NCI-H187 treated with DMSO at 0.1 percent for 48 hours (cell line): ENCODE measurements around the gene ARMH4.

Source experiments
- DNase-seq: peaks from one replicate; lab custom pipeline; 2025; lab: John Stamatoyannopoulos, UW

The ARMH4 gene

DNA sequence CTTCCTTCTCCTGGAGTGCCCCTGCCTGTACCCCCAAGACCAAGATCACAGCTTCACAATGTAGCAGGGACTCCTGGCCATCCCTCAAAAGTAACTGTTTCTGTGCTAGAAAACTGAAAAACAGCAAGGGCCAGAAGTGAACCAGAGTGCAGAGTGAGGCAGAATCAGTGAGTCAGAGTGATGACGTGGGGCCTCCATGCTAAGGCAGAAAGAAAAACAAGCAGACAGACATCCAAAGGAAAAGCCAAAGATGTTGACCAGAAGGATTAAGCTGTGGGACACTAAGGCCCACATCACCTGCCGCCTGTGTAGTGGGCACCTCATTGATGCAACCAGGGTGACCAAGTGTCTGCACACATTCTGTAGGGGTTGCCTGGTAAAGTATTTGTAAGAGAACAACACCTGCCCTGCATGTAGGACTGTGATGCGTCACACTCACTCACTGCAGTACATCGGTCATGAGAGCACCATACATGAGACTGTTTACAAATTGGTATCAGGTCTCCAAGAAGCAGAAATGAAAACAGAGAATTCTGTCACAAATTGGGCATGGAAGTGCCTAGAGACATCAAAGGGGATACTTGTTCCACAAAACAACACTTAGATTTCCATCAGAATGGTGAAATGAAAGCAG lies 51.2 kb downstream of the ARMH4 start:
- DNase-seq, result no peak

DNA sequence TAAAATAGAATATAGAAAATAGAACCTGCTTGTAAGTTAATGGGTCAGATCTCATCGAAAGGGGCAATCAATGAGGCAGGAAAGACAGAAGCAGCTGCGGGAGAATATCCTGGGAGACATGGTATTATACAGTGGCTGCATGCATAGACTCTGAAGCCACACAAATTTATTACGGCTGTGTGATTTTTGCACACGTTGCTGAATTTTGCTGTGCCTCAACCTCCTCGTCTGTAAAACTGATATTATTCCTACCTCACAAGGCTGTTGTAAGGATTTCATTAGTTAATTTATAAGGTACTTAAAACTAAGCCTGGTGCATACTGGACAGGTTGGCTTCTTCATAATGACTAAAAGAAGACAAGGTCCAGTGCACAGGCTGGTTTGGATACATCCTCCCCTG lies 52.3 kb downstream of the ARMH4 start:
- no peak for DNase-seq

DNA sequence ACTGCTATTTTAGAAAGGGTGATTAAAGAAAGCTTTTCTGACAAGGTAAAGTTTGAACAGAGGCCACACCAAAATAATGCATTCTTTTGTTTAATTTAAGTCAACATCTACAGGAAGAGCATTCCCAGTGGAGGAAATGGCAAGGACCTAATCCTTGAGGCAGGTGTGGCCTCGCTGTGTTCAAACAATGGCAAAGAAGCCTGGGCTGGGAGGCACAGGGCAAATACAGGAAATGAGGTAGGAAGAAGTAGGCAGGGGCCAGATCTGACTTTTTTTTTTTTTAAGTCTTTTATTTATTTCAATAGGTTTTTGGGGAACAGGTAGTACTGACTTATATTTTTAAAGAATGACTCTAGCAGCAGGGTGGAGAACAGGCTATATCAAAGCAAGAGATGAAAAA lies 53.5 kb downstream of the ARMH4 start:
- no peak for DNase-seq

DNA sequence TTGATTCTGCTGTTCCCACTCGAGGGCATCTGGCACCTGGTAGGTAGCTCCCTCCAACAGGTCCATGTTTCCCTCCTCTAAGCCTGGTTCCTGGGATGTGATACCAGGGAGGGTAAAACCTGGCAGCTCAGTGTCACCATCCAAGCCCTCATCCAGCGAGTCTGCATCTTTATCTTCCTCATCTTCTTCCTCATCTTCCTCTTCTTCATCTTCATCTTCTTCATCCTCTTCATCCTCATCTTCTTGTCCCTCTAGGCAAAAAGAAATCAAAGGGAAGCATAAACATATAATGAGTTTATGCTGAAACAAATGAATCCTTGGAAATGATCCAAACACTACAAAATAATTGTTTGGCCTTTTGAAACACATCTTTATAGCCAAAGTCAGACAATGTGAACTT lies 55.3 kb downstream of the ARMH4 start:
- DNase-seq, result no peak

DNA sequence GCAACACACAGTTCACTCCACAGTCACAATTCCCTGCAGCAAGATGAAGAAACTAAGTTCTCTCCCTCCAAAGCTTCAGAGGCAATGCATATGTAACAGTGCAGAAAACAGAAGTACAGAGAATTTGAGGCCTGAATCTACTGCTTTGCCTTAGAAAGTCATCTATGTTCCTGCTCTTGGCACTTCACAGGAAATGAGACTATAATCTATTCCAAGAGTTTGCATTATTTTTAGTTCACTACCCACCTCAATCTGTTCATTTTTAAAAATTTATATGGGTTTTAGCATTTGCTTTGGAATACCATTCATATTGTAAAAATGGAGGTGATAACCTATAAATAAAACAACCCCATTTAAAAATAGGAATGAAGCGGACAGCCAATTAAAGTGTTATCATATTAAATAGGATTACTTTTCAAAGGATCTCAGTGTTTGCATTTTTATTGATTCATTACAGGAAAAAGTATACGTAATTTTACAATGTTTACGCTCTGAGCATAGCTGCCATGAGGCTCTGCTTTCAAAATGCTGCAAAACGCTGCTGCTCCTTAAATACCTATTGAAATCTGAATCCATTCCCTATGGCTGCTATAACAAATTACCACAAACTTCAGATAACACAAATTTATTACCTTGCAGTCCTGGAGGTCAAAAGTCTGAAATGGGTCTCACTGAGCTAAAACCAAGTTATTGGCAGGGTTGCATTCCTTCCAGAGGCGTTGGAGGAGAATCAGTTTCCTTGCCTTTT lies 60.0 kb downstream of the ARMH4 start:
- no peak for DNase-seq

DNA sequence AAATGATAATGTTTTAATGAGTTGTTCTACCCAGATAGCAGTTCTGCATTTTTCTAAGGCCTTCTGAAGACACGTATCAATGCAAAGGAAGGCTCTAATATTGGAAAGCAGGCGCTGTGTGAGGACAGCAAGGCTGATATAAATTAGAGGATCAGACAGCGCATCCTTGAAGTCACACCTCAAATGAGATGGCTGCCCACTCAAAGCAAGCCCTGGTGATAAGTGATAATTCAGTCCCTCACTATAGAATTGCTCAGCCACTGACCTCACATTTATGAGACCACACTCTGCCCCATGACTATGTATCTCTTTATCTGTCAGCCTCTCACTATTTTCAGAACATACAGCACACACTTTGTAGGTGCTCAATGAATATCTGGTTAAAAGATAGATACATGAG lies 62.4 kb downstream of the ARMH4 start:
- DNase-seq, result no peak

DNA sequence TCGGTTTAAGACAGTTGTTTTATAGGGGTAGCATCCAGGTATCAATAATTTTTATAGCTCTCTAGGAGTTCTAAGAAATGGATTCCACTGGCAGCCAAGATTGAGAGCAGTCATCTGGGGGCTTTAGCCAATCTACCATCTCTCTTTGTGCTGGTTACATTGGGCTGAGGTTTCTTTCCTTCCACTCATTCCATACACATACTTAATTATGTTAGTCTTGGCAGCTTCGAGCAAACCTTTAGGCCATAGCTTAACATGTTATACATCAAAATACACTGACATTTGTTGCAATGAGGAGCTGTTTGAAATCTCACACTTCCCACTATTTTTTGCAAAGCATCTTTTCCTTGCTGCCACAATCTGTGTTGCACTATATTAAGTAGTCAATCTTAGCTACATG lies 63.1 kb downstream of the ARMH4 start:
- DNase-seq, result no peak

DNA sequence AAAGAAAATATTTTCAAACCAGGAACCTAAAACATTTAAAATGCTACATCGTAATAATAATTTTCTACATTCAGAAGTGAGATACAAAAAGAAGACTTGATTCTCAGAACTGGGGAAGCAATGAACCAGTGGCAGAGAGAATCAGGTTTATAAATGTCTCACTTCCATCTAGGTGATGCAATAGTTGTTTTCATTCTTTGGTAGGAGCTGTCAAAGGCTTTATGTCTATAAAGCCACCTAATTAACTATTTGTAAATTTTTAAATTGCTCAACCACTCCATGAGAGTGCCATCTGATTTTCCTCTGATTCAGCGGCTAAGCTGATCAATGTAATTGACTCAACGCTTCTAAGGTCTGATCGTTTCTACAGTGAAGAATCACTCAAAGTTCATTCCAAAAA lies 66.1 kb downstream of the ARMH4 start:
- DNase-seq, result no peak

DNA sequence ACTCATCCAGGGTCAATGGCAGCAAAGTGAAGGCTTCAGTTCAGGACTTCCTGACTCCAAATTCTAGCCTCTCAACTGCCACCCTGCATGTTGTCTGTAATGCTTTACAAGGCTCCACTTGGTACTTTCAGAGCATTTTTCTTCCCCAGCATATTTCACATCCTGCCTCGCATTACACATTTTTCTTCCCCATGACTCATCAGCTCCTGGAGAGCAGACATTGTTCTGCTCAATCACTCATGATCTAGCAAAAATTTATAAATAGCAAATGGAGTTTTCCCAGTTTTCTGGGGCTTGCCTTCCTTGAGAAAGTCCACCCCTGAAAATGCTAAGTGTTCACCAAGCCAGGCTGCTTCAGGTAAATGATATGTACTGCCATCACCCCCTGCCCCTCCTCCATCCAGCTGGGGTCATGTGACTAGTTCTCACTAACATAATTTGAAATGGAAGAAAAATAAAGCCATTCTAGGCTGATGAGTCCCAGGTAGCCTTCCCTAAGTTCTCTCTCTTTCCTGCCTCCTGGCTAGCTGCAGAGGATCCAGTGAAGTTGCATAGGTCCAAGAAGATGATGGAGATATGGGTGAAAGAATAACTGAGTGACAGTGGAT lies 69.4 kb downstream of the ARMH4 start:
- DNase-seq, result no peak

DNA sequence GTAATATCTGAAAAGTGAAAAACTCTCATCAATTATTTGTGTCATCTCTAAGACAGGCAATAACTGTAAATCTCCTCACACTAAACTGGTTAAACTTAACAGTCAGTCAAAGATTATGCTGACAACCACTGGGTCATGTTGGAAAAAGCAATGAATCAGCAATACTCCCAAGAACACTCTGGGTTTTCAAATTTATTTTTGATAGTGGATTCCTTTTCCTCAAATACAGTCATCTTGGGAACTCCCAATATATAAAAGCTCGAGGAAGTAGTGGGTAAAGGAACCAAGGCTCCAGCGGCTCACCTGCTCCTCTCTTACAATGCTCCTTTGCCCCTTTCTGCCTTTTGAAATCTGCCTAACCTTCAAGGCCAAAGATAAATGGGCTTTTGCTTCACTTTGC lies 70.0 kb downstream of the ARMH4 start:
- DNase-seq, result no peak

DNA sequence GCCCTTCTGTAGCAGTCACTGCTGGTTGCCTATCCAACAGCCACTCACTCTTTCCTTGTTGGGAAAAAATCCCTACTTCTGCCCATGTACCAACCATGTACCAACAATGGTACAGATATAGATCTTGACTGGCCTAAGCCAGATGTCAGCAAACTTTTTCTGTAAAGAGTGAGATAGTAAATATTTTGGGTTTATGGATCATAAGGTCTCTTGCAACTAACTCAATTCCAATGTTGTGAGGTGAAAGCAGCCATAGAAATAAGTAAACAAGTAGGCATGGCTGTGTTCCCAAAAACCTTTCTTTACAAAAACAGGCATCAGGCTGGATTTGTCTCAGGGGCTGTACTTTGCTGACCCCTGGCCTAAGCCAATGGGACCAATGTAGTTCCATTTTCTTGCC lies 73.5 kb downstream of the ARMH4 start:
- no peak for DNase-seq

DNA sequence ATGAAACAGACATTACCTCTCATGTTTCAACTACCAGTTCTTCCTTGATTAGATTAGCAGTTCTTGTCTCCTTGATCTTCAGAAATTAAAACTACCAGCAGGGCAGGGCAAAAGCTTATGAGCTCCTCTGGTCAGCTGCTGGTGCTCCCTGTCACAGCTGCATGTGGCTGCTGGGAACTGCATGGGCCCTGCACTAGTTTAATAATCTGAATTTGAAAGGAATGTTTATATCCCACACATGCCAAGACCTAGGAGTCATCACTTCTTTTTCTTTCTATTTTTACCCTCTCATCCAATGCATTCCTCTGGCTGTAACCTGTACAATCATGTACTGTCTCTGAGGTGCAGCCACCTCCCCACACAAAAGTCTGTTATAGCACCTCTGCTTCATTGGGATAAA lies 73.9 kb downstream of the ARMH4 start:
- DNase-seq, result no peak

DNA sequence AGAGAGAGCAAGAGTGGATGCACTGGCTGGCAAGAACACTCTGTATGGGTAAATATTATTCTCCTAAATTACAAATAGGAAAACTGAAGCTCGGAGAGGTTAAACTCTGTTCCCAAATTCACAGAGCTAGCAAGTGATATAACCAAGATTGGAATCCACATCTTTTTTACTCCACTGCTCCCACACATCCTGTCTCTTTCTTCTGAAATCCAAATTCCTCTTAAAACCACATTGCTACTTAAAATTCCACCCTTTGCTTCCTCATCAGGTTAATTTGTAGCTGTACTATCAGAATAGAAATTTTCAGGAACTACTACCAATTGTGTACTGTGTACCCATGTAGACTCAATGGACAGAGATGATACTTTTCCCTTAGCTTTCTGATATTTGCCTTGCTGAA lies 74.4 kb downstream of the ARMH4 start:
- no peak for DNase-seq

DNA sequence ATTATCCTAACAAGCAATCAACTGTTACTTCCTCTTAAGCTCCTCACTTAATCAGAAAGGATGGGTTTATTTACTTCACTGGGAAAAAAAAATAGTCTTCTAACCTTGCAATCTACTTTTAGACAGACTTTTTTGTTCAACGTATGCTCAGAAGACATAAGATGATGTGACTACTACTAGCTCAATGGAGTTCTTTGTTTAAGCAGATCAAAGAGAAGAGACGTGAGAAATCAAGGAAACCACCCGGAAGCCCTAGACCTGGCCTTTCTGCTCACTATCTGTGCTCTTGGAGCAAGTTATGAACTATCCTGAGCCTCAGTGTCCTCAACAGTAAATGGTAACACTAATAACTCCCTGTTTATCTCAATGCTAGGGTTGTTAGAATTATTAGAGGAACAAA lies 78.5 kb downstream of the ARMH4 start:
- DNase-seq, result no peak

DNA sequence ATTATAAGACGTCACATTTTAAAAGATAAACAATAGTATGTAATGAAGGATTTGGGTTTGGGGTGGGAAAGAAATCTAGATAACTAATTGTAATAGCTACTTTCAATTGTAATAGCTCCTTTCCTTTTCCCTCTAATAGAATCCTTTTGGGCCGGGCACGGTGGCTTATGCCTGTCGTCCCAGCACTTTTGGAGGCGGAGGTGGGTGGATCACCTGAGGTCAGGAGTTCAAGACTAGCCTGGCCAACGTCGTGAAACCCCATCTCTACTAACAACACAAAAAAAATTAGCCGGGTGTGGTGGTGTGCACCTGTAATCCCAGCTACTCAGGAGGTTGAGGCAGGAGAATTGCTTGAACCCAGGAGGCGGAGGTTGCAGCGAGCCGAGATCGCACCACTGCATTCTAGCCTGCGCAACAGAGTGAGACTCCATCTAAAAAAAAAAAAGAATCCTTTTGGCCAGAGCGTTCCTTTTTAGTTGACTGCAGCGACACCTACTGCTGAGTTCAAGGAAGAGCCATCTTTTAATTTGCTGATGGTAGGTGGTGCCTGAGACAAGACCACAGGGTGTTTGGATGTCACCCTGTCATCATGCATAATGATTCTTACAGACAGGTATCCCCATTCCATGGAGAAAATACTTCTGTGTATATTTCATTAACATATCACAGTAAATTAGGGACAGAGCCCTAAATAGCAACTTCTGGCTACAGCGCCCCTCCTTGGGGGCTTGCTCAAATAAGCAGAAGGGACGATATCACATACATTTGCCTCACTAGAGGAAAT lies 79.5 kb downstream of the ARMH4 start:
- peak; percentile 44 for DNase-seq

DNA sequence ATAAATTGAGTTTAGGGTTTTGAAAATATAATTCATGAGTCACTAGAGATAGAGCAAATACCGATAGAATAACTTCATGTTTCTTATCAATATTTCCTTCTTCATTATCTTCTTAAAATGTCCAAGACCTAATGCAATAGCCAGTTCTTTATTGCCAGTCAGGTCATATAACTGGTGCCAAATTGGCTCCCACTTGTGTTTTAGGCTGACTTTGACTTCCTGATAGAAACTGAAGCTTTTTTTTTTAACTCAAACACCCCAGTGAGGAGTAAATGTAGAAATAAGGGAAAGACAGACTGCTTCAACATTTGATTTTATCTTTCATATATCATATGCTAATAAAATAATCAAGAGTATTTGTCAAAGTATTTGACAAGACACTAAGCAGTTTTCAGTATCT lies 80.7 kb downstream of the ARMH4 start:
- no peak for DNase-seq

DNA sequence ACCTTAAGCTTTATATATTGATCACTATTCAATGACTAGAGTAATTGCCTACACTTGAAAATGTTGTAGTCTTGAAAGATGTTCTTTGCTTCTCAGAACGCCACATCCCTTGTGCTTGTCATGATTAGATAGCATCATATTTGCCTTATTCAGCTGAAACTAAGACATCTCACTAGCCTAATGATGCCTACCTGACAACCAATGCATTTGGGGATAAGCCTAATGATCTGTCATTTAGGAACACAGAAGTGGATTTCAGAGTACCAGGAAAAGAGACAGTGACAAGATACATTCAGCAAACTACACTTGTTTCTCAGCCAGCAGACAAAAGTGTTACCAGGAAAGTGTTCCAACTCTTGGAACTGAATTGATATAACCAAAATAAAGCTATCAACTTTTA lies 83.7 kb downstream of the ARMH4 start:
- DNase-seq, result no peak

DNA sequence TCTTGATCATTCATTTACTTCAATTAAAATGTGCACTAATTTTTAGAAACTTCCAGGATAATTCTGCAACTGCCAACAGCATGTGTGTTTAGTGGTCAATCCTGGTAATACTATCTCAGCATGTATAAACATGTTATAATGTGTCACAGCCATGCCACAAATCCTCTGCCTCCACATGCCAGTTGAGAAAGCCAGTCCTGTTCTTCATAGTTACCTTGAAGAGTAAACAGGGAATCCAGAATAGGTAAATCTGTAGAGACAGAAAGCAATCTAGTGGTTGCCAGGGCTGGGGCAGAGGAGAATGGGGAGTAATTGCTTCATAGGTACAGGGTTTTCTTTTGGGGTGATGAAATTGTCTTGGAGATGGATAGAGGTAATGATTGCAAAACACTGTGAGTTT lies 85.9 kb downstream of the ARMH4 start:
- no peak for DNase-seq

DNA sequence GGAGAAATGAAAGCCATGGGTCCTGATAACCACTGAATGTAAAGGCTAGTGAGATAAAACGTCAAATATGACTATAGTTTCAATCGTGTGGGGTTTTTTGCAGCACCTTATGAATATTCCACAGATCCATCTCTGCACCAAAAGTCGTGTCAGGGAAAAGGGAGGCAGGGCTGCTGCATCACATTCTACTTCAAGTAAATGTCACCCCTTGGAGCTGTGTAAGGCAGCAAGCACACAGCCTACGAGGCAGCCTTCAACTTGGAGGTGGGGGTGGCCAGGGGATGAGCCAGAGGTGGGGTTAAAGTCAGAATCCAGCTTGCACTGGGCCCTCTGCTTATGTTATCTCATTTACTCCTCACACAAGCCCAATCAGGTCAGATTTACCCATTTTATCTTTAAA lies 90.4 kb downstream of the ARMH4 start:
- no peak for DNase-seq

DNA sequence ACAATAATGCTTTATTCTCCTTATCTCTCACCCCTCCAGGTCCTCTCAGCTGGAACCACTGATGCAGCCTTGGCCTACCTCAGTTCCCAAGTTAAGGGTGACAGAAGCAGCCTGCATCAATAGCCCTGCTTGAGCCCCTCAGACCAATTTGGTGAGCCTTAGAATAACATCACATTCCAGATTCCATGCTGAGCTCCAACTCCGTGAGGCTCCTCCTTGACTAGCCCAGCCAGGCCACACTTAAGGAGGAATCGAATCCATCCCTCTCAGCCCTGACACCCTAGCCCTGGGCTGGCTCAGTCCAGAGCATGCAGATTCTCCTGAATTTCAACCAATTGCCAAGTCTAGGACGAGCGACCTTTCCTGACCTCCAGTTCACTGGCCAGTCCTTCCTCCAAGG lies 91.1 kb downstream of the ARMH4 start:
- DNase-seq, result no peak

DNA sequence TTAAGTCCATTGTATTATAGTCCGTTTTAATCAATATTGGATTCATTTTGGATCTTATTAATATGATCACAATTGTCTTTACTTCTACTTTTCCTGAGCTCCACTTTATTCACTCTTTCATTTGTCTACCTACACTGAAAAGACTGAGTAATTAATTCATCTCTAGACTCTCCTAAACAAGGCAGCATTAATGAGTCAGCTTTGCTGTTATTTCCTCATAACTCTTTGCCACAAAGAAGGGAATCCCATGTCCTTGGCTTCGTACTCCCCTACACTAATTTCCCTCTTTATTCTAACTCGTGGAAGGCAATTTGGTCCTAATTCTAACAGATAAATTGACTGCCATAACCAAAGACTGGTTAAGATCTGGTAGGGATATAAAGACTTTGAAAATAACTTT lies 91.9 kb downstream of the ARMH4 start:
- no peak for DNase-seq

DNA sequence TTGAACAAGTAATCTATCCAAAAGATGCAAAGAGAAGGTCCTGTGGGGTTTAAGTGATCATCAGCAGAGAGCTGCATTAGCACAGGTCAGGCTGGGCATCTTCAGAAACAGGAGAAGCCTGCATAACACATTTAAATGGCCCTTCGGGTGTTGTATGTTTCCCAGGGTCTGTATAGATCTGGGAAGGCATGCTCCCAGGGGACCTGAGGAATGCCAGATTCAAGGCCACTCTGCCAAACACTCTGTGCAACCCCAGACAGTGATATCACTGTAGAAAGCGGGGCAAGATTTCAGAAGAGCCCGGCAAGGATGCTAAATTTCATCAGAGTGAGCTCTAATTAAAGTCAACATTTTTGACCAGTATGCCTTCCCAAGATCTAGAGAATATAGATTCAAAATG lies 92.9 kb downstream of the ARMH4 start:
- DNase-seq, result no peak

DNA sequence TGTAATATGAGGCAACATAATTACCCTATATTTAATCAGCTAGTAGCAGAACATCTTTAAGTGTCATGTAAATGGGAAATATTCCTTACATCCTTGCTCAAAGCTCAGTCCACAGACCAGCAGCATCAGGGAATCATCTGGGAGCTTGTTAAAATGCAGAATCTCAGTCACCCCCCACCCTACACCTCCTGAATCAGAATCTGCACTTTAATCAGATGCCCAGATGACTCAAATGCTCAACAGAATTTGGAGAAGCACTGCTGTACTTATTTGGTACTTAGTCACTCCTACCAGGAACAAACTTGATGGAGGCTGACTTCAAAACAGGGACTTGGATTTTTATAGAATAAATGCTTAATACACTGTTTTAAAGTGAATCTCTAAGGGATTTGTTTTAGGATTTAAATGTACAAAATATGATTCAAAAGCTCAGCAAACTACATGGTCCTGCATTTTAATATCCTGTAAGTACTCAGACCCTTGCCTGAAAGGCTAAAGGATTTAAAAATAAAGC lies 96.5 kb downstream of the ARMH4 start:
- DNase-seq, result no peak
